ENCODE measurements around the gene MAPK4.

The MAPK4 gene

DNA sequence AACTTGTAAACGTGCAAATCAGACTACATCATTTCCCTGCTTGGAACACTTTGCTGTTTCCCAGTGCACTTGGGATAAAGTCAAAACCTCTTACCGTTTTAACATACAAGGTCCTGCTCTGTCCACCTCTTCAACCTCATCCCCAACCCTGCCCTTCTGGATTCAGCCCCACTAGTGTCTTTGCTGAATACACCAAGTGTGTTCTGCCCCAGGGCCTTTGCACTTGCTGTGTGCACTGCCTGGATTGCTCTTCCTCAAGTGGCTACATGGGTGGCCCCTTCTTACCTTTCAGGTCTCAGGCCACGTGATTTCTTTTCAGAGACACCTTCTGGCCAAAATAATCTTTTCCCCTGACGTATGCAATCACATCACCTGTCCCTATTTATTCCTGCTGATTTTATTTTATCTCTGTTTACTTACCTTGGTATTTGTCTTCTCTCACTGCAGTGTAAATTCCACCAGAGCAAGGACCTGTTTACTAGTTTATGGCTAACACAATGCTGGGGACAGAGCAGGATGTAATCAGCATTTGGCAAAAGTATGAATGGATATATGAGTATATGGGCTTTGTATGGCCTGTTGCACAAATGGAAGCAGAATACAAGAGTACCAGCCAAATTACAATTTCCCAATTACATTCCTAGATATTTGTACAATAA lies 63.9 kb downstream of the MAPK4 start:
- FAIRE-seq (no peak), DNase-seq (ENCODE audit: low spot score) (no peak)

- DNase-seq (ENCODE audit: low spot score): no peak
- FAIRE-seq: no peak
Observed at GRCh38 chr18:50624981-50625380, 65.1 kb downstream of the MAPK4 start.

- DNase-seq (ENCODE audit: low spot score) (no peak), FAIRE-seq (no peak)
Observed at GRCh38 chr18:50626317-50626716, 66.4 kb downstream of the MAPK4 start.

- FAIRE-seq: no peak
- no peak for DNase-seq (ENCODE audit: low spot score)
Observed at GRCh38 chr18:50627594-50628532, 68.0 kb downstream of the MAPK4 start.

DNA sequence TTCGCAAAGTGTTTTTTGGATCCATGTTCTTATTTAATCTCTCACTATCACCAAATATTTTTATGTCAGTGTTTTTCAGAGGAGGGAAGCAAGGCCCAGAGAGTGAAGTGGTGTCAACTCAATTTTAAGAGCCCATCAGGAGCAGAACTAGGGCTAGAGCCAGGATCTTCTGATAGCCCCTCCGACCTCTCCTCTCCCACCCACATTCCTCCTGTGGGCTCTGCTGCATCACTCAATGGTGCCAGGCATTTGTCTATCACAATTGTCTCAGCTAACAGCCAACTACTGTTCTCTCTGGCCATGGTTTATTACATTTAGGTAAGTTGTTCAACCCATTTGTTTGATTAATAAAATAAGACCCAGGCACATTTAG lies 68.6 kb downstream of the MAPK4 start:
- FAIRE-seq (no peak), DNase-seq (ENCODE audit: low spot score) (no peak)

- no peak for DNase-seq (ENCODE audit: low spot score)
- no peak for FAIRE-seq
Observed at GRCh38 chr18:50629148-50629631, 69.3 kb downstream of the MAPK4 start.

GRCh38 chr18:50630895-50631294 lies 71.0 kb downstream of the MAPK4 start:
- no peak for FAIRE-seq
- no peak for DNase-seq (ENCODE audit: low spot score)

DNA sequence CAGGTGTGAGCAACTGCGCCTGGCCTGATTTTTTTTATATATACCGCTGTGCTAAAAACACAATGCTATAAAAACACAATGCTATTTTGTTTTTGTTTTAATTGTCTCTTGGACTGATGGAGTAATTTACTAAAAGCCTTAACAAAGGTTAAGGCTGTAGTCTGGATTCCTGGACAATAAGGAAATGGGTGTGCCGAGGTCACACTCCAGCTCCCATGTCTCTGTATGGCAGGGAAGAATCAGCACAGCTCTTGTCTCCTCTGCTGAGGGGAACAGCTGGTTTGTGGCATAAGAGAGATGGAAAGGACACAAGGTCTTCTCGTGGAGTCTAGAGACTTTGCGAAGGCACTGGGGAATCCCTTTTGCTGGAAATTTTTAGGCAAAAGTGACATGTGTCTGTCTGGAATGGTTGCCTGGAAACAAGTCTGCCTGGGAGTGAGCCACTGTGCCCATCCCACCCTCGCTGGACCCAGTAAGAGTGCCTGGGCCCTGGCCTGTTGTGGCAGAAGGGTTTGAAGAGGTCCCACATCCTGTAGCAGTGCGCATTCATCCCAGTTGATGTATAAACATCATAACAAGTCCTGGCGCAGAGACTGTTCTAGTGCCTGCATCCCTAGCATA lies 73.1 kb downstream of the MAPK4 start:
- no peak for DNase-seq (ENCODE audit: low spot score)
- FAIRE-seq: no peak

DNA sequence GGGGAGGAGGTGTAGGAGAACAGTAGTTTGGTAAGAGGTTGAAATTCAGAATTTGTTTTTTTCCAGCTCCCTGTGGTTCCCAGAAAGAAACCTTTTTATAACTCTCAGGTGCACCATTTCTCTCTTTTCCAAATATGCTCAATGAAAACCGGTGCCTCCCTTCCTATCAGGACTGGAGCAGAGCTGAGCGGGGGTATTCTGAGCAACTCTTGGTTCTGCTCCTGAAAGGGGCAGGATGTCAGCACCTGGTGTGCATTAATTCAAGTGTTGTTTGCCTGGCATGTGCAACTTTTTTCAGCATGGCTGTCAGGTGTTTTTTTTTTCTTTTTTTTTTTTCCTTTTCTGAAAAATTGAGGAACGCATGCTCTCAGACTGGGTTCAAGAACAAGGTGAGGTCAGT lies 74.1 kb downstream of the MAPK4 start:
- no peak for FAIRE-seq
- DNase-seq (ENCODE audit: low spot score): no peak

DNA sequence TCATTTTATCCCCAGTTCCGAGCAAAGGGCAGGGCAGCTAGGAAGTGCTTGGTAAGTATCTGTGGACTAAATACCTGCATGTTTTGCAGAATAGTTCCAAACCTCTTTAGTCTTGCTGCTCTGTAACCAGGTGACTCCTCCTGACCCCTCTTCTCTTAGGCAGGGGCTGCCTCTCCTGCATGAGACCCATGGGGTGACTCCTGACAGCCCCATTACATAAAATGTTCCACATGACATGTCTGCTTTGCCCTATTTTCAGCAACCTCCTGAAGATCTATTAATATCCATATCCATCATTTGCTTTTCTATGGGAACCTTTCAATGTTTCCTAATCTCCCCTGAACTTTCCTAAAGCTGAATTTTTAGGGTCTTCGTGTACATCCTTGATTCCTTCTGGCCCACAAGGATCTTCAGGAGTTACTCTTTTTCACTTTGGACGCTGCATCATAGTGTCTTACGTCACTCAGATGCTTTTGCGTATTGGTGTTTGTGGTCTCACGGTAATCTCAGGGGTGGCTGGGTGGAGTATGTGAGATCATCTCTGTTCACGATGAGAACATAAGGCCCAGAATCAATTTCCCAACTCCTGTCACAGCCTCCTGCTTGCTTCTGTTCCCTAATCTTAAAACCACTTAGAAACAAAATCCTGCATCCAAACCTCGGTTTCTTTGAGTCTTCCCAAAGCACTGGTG lies 76.6 kb downstream of the MAPK4 start:
- no peak for DNase-seq (ENCODE audit: low spot score)
- FAIRE-seq: no peak

- FAIRE-seq (no peak), DNase-seq (ENCODE audit: low spot score) (no peak)
Observed at GRCh38 chr18:50638016-50638883, 78.4 kb downstream of the MAPK4 start.

DNA sequence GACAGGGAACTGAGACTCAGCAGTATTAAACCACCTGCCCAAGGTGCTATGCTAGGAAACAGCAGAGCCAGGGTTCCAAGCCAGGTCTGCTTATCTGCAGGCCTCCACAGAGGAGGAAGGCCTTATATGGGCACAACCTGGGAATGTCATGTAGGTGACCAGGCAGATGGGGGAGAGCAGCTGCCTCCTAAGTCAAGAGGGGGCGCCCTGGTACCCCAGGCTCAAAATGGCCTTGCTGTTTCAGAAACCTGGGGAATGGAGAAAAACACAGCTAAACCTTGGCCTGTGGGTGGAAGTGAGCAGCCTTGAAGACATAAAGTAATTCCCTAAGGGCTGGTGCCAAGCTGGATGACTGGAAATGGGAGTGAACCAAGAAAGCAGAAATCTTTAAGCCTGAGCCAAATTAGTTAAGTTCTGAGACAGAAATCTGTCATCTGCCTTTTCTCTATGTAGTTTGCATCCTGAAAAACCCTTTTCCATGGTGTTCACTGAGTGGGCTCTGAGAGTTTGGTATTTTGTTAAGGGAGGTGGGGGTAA lies 79.1 kb downstream of the MAPK4 start:
- FAIRE-seq (no peak), DNase-seq (ENCODE audit: low spot score) (no peak)

- DNase-seq (ENCODE audit: low spot score) (no peak), FAIRE-seq (no peak)
Observed at GRCh38 chr18:50639711-50640110, 79.8 kb downstream of the MAPK4 start.

DNA sequence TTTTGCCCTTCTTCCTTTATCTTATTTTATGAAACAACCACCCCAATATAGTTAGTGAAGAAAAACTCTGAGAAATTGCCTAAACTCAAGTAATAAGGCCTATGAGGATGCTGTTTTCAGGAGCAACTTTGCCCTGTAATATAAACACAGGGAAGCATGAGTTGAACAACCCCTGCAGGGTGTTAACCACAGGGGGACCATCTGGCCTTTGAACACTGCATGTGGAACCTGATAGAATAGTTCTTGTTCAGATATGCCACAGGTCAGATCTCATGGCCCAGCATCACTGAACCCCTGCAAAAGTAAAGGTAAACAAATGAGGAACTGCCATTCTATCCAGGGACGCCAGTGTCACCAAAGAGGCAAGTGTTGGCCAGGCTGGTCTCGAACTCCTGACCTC lies 82.6 kb downstream of the MAPK4 start:
- no peak for FAIRE-seq
- DNase-seq (ENCODE audit: low spot score): no peak

DNA sequence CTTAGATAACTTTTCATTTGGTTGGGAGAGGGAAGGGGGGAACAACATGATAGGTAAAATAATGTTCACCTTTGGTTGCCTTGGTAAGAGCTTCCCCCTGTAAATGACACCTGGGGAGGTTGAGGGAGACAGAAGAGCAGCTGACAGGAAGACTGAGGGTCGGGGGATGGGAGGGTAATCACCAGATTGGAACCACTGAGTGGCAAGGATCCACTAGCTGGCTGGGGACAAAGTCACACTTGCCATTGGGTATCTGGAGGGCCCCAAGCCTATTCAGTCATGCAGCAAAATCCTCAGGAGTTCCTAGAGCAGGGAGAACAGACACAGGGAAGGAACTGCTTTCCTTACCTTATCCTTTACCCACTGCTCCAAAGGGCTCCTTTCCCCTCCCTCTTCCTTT lies 84.3 kb downstream of the MAPK4 start:
- DNase-seq (ENCODE audit: low spot score) (no peak), FAIRE-seq (no peak)

- no peak for FAIRE-seq
- DNase-seq (ENCODE audit: low spot score): no peak
Observed at GRCh38 chr18:50644807-50645206, 84.9 kb downstream of the MAPK4 start.

DNA sequence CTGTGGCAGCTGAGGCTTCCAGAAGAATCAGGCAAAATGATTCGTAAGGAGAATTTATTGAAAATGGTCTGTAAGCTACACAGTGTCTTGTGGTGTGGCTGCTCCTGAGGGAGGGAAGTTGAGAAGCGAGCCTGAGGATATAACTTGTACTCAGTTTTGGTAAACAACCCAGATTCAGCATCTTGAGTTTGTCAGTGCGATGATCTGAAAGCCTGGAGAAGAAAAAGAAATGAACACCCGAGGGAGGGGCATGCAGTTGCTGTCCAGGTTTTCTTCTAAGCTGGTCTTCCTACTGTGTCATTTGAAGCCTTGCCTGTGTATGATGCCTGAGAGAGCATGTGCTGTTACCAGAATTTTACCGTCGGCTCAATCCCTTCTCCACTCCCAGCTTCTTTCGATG lies 87.3 kb downstream of the MAPK4 start:
- DNase-seq (ENCODE audit: low spot score) (no peak), FAIRE-seq (no peak)

GRCh38 chr18:50647792-50648191 lies 87.9 kb downstream of the MAPK4 start:
- FAIRE-seq (no peak), DNase-seq (ENCODE audit: low spot score) (no peak)

DNA sequence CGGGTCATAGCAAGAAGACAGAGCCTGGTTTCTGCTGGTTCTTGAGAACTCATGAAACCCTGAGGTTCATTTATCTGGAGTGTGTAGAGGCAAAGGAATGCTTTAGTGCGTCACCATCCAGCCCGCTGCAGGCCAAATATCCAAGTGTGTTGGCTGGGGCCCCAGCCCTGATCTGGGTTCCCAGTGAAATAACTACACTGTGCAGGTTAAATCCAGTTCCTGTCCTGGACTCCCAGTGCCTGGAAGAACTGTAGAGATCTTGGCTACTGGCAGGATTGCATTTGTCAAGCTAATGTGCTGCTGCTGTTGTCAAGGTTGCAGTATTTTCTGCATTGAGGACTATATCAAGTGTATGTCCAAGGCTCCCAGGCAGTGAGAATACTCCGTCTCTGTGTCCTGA lies 89.9 kb downstream of the MAPK4 start:
- DNase-seq (ENCODE audit: low spot score) (no peak), FAIRE-seq (no peak)

DNA sequence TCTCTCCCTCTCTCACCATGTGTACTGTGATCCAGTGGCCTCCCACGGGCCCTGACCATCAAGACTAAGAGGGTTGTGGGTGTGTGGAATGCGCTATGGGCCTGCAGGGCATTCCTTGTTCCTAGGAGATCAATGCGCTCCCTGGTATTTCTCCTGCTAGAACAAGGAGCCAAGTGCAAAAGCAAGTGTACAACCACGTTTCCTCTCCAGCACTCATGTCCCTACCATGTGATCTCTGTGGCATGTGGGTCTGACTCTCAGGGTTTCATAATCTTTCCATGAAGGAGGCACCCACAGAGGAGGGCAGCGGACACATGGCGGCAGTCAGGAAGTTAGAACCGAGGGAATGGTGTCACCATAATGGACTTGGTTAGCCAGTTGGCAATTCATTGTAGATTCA lies 91.4 kb downstream of the MAPK4 start:
- FAIRE-seq (no peak), DNase-seq (ENCODE audit: low spot score) (no peak)
